A204.1 (cell line): Measurements from ENCODE around the gene RNF151.
"Not testable (repeated sequence)": the region's sequence is repeated elsewhere in the genome, so short reads cannot be mapped to it uniquely, and the experiment has no call there.

Source experiments
- FAIRE-seq: peaks from 2 replicates; lab custom pipeline; 2012; peaks lifted over from hg19 to GRCh38; lab: Jason Lieb, UNC

The RNF151 gene, protein sequence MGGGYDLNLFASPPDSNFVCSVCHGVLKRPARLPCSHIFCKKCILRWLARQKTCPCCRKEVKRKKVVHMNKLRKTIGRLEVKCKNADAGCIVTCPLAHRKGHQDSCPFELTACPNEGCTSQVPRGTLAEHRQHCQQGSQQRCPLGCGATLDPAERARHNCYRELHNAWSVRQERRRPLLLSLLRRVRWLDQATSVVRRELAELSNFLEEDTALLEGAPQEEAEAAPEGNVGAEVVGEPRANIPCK

DNA sequence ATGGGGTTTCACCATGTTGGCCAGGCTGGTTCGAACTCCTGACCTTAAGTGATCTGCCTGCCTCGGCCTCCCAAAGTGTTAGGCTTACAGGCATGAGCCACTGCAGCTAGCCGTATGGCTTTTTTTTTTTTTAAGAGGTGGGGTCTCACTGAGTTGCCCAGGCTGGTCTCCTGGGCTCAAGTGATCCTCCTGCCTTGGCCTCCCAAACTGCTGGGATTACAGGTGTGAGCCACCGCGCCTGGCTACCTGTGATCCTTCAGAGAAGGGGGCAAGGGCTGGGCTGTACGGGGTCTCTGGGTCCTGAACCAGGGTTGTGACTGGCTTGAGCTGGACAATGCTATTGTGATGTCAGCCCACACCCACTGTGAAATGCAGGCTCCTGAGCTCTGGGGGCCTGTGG is at the start of gene RNF151:
RNF151 (plus strand) TSS at position 397 of the 400 bp plus-strand sequence. CDS start 26 bp downstream, outside the sequence.
- FAIRE-seq: no peak

DNA sequence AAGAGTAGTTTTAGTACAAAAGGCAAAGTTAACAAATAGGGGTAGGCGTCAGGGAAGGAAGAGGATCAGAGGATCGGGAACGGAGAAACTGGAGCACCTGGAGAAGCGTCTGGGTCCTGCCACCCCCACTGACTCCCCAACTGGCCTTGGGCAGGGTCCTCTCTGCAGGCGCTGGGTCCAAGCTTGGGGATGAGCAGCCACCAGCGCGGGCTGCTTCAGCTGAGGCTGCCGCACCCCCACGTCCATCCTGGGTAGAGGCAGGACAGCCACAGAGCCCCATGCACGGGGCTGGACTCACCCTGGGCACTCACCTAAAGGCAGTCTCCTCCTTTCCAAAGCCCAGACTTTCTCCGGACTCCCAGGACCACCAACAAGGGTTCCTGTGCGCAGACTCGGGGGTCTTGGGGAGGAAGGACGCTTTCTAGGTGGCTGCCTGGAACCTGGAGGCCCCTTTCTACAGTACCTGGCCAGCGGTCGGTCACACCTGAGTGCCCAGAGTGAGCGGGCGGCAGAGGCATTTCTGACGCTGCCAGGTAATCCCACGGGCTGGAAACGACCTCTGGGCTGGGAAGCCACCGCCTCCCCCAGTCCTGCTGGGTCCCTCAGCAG is 49.5 kb upstream of the RNF151 start:
- FAIRE-seq: no peak

DNA sequence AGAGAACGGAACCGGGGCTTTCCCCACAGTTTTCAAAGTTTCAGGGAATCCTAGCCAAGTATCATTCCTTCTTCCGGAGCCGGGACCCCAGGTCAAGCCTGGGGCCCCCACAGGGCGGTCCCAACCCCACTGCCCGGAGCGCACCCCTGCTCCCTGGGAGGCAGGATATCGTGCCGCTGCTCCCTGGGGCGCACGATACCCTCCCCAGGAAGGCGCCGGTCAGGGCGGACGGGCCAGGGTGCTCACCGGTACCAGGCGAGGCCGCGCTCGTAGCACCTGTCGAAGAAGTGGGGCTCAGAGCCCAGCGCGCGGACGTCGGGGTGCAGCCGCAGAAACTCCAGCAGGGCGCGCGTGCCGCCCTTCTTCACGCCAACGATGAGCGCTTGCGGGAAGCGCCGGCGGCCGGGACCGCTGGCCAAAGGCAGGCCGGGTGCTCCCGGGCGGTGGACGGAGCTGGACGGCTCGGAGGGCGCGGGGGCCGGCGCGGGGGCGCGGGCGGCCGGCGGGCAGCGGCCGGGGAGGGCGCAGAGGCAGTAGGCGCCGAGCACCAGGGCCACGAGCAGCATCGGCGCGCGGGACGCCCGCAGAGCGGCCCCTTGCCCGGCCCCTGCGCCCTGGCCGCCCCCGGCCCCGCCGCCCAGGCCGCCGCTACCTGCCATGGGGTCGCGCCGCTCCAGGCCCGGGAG is 48.8 kb upstream of the RNF151 start:
- FAIRE-seq: no peak

DNA sequence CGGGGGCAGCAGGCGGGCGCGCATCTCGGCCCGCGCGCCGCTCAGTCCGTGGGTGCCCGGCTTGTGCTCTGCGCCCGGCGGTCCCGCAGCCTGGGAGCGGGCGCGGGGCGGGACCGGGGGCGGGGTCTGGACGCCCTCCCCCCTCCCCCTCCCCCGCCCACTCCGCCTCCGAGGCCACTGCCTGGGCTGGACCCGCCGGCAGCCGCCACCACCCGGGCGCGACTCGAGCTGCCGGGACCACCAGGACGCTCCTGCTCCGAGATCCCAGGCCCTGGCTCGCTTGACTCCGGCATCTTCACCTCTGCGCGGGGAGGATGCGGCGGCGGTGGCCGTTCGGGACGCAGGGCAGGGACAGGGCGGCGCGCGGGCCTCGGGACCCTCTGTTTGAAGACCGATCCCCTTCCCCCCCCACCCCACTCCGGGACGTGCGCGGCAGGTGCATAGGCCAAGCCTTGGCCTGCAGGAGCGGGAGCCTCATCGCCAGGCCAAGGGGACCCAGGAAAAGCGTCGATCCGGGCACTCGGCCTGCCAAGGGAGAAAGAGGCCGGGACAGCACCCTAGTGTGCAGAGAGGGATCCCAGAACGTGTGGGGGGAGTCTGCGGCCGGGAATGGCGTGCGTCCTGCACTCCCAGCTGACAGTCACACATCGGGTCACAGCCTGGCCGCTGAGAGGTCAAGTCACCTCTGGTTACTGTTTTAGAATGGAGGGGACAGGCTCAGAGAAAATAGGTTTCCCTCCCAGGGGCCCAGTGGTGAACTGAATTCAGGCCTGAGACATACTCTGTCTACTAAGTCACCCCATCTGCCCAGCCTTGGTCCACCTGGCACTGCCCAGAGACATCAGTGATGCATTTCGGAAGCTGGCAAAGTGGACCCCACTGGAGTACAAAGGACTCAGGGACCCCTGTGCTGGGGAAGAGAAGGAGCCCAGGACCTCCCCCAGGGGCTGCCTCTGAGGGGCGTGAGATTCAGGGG is 48.0 kb upstream of the RNF151 start, which contains the start of gene HS3ST6:
HS3ST6 (minus strand) TSS at position 65 of the 976 bp plus-strand sequence. CDS start 92 bp downstream, outside the sequence.
- FAIRE-seq: no peak

DNA sequence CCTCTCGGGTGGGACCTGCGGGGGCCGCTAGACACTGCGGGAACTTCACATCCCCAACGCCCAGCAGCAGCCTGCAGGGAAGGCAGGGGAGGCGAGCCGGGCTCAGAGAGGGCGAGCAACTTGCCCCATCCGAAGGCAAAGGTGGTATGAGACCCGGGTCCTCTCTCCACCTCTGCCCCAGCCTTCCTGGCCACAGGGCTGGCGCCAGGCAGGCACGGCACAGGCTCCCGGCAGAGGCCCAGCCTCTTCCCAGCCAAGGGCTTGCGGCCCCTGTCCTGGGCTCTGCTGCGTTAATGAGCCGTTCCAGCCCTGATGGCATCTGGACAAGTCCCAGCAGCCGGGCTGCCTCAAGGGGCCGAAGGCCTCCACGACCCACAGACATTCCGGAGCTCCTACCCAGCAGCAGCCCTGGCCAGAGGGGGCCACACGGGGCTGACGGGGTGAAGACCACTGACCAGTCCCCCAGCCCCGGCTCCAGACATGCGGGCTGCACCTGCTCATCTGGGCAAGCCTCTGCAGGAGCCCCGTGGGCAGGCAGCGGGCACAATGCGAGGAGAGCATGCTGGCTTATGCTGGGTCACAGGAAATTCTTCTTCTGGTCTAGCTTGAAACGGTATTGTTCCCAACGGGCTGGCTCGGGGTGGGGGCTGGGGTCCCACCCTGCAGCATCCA is 47.2 kb upstream of the RNF151 start:
- no peak for FAIRE-seq

DNA sequence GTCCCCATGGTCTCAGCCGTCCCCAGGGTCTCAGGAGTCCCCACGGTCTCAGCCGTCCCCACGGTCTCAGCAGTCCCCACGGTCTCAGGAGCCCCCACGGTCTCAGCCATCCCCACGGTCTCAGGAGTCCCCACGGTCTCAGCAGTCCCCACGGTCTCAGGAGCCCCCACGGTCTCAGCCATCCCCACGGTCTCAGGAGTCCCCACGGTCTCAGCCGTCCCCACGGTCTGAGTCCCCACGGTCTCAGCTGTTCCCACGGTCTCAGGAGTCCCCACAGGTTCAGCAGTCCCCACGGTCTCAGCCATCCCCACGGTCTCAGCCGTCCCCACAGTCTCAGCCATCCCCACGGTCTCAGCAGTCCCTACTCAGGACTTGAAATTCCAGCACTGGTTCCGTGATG is 46.5 kb upstream of the RNF151 start:
- not testable (repeated sequence) for FAIRE-seq

DNA sequence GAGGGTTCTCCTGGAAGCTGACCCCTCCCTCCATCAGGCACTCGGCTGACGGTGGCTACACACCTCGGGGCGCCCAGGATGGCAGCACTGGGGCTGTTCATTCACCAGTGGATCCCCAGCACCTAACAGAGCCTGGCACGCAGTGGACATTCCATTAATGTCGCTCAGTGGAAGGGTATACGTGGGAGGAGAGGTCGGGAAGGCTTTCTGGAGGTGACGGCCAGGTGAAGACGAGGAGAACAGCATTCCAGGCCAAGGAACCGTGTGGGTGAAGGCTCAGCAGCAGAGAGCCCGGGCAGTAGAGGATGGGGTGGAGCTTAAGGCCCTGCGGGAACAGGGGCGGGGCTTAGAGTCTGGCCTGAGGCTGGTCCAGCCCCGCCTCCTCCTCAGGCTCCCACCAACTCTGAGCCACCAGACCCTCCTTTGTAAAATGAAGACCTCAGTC is 45.9 kb upstream of the RNF151 start:
- FAIRE-seq: no peak

DNA sequence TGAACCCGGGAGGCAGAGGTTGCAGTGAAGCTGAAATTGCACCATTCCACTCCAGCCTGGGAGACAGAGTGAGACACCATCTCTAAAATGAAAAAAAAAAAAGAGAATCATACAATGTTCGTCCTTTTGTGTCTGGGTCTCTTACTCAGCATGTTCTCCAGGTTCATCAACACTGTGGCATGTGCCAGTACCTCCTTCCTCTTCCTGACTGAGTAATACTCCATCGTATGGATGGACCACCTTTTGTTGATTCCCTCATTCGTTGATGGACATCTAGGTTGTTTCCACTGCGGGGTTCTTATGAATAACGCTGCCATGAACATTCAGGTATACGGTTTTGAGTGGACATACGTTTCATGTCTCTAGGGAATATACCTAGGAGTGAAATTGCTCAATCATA is 44.3 kb upstream of the RNF151 start:
- FAIRE-seq: no peak

DNA sequence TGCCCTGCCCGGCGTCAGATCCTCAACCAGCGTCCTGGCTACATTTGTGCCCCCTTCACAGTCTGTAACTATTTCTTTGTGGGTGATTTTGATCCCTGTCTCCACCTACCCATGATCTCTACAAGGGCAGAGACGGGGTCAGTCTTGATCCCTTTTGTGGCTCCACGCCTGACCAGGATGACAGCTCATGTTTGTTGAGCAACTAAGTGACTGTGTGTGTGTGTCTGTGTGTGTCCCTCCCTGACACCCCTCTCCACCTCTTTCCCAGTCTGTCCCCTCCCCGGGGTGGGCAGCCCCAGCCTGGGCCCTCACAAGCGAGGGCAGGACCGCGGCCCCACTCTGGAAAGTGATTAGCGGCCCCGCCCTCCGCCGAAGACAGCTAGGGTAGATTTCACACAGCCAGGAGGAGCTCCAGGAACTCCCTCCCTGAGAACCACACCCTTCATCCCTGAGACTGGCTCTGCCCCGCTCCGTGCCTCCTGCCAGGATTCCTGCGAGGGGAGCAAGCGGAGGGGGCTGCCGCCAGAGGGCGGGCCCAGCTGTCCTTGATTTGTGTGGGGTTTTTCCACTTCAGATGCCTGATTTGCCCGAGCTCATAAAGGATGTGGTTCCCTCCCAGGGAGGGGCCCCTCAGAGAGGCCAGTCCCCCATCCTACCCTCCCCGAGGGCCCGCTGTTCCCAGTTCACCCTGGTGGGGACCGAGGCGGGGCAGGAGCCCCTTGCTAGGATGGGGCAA is 43.2 kb upstream of the RNF151 start:
- FAIRE-seq: no peak

DNA sequence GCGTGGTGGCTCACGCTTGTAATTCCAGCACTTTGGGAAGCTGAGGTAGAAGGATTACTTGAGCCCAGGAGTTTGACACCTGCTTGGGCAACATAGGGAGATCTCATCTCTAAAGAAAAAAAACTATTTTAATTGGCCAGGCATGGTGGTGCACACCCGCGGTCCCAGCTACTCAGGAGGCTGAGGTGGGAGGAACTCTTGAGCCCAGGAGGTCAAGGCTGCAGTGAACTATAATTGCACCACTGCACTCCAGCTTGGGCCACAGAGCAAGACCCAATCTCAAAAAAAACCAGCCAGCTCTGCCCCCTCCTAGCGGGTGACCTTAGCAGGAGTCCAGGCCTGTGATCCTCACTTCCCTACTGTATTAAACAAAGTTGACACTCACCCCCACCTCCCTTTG is 42.6 kb upstream of the RNF151 start:
- no peak for FAIRE-seq

DNA sequence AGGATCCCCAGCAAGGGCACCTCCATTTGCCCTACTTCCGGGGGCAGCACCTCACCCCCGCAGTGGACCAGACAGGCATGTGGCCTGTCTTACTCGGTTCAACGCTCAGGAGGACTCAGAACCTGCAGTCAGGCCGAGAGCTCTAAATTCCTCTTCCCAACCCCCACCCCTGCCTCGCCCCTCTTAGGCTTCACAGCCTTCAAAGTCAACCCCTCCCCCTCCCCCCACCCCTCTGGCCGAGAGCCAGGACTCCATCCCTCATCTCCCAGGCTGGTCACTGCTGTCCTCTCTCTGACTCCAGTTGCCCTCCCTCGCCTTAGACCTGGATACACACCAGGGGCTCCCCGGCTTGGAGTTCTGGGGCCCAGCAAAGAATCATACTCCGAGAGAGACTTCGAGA is 40.4 kb upstream of the RNF151 start:
- no peak for FAIRE-seq

DNA sequence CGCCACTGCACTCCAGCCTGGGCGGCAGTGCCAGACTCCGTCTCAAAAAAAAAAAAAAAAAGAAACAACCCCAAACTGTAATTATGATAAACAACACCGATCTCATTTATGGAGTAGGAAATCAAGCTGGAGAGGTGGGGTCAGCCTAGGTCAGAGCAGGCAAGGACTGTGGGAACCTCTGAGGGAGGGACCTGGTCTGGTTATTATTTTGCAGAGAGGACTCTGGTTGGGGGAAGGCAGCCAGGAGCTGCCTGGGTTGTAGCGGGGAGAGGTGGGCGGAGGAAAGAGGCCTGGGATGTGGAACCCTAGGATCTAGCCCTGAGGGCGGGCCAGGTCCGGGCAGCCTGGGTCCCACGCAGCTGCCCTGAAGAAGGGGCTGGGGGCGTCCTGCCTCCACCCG is 37.6 kb upstream of the RNF151 start:
- FAIRE-seq: no peak

DNA sequence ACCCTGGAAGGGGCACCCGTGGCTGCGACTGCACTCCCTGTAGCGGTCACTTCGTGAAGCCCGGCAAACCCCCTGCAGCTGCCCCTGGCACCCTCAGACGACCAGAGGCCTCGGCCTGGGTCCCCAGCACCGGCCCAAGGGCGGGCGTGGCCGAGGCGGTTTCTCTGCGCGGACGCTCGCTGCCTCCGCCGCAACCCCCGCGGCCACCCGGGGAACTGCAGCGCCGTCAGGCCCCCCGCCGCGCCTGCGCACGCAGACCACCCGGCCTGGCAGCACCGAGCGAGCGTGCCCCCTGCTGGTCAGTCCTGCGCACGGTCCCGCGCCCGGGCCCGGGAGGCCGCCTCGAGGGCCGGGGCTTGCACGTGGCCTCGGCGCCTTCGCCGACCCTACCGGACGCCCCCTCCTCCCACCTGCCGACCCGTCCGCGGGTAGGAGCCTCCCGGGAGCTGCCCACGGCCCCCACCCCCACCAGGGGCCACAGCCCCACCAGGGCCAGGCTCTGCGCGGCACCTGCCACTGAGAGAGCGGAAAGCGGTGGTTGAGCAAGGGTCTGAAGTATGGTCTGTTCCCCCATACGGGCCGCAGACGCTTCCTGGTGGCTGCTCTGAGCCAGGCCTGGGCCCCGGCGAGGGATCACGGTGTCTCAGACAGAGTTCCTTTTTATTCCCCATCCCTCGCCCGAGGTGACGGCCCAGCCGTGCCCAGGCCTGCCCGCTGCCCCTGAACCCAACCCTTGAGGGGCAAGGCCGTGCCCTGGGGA is 36.9 kb upstream of the RNF151 start:
- FAIRE-seq: no peak

DNA sequence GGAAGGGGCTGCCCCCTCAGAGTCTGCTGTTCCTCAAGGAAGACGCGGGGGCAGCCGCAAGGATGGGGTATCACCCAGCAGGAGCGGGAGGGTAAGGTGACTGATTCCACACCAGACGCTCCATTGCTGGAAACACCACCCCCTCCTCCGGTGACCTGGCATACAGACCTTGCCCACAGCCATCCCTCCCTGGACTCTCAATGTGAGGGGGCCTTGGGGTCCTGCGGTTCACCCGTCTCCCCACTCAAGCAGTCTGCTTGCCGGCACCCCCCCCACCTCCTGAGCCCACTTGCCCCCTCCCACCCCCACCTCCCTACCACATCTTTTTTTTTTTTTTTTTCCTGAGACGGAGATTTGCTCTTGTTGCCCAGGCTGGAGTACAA is 36.3 kb upstream of the RNF151 start:
- no peak for FAIRE-seq

DNA sequence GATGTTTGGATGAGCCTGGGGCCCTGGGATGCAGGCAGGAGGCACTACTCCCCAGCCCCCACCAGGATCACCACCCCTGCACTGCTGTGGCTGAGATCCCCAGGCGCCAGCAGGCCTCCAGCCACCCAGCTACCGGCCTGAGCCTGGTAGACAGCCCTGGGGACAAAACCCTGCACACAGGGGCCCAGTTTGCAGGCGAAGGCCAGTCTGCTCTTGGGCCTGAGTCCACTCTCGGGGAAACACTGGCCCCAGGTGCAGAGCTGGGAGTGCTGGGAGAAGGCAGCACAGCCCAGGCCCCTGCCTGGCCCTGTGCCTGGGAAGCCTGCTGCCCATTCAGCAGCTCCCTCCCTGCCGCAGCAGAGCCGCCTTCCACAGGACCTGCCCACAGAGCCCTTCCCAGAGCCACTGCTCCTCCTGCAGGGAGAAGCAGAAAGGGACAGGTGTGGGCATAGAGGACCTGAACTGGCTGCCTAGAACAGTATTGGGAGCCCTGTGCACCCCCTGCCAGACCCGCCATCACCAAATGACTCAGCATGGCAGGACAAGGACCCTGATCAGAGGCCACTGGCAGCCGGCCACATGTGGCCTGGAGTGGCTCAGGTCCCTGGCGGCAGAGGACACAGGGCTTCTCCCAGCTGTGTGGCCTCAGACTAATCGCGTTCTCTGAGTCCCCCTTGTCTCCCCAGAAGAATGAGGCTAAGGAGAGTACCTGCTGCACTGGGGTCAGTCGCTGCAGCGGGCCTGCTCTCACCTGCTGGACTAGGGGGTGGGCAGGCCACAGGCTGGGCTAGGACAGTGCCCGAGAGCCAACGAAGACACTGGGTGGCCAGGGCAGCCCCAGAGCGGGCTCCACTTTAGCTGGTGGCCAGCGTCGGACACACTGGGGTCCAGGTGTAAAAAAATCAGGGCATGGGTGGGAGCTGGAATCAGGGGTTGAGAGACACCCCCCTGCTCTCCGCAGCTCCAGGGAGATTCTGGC is 34.3 kb upstream of the RNF151 start:
- FAIRE-seq: no peak

DNA sequence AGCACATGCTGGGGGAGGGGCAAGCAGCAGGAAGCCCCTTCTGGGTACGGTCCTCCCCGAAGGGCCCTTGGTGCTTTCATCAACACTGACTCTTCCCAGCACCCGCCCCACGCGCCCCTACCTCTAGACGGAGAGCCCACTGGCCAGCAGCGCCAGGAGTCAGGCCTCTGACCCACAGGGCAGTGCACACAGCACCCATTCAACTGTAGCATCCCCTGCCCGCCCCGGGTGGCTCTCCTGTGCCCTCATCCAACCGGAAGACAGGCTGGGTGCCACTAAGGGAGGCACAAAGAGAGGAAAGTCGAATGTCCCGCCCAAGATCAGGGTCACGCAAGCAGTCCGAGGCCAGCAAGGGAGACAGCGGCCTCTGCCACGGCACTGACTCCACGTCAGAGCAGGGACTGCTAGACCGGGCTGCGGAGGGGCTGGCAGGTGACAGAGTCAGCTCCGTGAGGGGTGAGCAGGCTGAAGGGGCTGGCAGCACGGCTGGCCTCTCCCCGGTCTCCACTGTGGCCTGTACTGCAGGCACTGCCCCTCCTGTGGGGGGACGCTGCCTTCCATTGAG is 33.5 kb upstream of the RNF151 start:
- FAIRE-seq: no peak

DNA sequence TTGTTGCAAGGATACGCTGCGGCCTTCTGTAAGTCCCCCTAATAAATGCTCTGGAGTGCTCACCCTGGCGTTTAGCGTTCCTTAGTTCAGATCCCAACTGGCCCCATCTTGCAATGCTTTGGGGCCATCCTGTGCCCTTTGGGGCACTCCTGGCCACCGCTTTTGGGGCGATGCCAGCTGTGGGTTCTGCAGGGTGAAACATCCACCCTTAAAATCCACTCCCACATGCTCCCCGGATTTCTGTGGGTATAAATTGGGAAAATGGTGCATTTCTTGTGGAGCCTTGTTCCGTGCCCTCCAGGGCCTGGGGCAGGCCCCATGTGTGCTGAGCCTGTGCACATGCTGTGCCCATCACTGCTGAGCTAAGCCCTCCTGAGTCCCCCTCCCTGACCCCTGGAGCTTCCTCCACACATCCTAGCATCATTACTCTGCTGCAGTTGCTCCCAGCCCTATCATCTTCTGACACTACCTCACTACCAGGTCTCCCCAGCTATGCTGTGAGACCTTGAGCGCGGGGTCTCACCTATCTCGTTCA is 29.6 kb upstream of the RNF151 start:
- FAIRE-seq: no peak

DNA sequence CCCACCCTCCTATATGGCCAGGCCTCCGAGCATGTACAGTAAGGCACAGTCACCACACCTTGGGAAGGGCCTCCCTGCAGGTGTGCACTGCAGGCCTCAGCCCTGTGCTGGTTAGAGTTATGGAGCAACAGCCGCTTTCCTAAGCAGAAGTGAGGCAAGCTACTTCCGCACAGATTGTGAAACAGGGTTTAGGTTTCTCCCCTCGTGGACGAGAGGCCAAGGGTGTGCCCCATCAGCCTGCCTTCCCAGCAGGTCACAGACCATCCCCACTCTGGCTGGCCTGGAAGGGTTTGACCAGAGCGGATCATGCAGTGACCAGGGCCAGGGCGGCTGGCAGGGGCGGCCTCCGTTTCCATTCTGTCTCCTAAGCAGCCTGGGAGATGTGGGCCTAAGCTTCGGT is 28.3 kb upstream of the RNF151 start:
- no peak for FAIRE-seq
